Measurements from ENCODE around the gene GDE1.

Gene GDE1

DNA sequence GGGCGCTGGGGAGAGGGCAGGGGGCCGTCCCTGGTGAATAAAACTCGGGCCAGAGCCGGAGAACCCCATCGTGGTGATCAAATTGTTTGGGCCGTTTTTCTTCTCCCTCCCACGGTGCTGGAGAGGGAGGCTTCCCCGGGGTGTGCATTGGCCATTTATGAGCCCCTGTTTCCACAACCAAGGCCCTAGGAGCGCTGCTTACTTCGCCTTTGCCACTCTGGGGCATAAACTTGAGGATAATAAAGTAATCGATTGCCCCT is 2.4 kb upstream of the GDE1 start:
- Histone ChIP-seq H3K79me2 (ENCODE audit: insufficient read depth, low read length) (peaks cover 49% of the 10 kb centered on the region), H3F3A (ENCODE audit: insufficient read depth) (peaks cover 10% of the 10 kb centered on the region), H3K36me3 (ENCODE audit: low read length) (peaks cover 14% of the 10 kb centered on the region), H3K27ac (ENCODE audit: low read depth, low read length) (0 out of 2 replicates have a peak overlapping the region, but pooled peaks have one; percentile 26), H3K9me2 (replicated peaks; ENCODE audit: insufficient read depth, low read length) (no peaks in the 10 kb centered on the region), H3K4me2 (ENCODE audit: low read depth, low read length, poor library complexity, severe bottlenecking) (peak overlapping the region; percentile 88), H3K9me3 (ENCODE audit: insufficient read depth, low read length) (no peaks in the 10 kb centered on the region), H3K9ac (ENCODE audit: low read length) (peak overlapping the region; percentile 93), H3K27me3 (ENCODE audit: low read length) (no peaks in the 10 kb centered on the region), H4K20me1 (ENCODE audit: low read depth, low read length) (no peaks in the 10 kb centered on the region), H3K4me3 (ENCODE audit: insufficient read depth, low read length, poor library complexity, severe bottlenecking) (peak overlapping the region; percentile 97), H2AFZ (ENCODE audit: low read depth, low read length, severe bottlenecking) (peak overlapping the region; percentile 93)
- TF ChIP-seq EZH2phosphoT487 (conservative IDR thresholded peaks at IDR 0.05; ENCODE audit: low read length): no peak

DNA sequence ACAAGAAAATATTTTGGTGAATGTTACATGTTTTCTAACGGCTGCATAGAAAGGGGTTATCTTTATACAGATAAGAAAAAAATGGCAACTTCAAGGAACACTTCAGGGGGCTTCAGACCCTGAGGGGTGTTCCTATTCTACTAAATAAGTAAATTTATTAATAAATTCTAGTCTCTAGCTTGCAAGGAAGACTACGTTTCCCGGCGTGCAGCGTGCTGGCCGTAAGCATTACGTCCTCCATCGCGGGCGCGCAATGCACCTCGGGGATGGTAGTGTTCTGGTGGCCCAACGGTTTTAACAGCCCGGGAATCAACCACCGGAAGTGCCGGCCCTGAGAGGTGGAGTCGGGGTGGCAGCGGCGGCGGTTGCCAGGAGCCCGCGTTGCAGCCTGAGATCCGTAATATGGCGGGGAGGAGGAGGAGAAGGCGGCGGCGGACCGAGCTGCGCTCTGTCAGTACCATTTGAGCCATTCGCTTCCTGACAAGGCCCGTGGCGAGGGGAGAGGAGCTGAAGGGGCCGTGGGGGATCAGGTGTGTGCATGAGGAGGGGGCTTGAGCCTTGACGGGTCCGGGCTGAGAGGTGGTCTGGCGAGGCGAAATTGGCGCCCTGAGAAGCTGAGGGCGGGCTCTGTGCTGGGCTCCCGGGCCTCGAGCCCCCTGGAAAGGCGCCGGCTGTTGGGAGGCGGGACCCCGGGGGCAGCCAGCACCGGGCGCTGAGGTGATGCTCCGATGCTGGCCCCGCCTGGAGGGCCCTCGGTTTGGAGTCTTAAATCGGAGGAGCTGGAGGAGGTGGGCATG is 1.9 kb upstream of the GDE1 start, which contains the start of gene CCP110:
CCP110 (plus strand) TSS at position 384 of the 797 bp plus-strand sequence. CDS start 3,940 bp downstream, outside the sequence.
- no peaks in the 10 kb centered on the region for H3K27me3 ChIP-seq (ENCODE audit: low read length)
- H3K9ac ChIP-seq (ENCODE audit: low read length): peak within 1 kb of the TSS; percentile 93
- TF ChIP-seq EZH2phosphoT487 (conservative IDR thresholded peaks at IDR 0.05; ENCODE audit: low read length) (no peak), CTCF (IDR thresholded peaks at IDR 0.05; ENCODE audit: insufficient read depth, low read length, poor library complexity, severe bottlenecking) (no peak)
- H3K4me3 ChIP-seq (ENCODE audit: insufficient read depth, low read length, poor library complexity, severe bottlenecking): peak within 1 kb of the TSS; percentile 97
- peaks cover 53% of the 10 kb centered on the region for H3K79me2 ChIP-seq (ENCODE audit: insufficient read depth, low read length)
- peak within 1 kb of the TSS; percentile 93 for H2AFZ ChIP-seq (ENCODE audit: low read depth, low read length, severe bottlenecking)
- H3K4me2 ChIP-seq (ENCODE audit: low read depth, low read length, poor library complexity, severe bottlenecking): peak within 1 kb of the TSS; percentile 88
- peaks cover 11% of the 10 kb centered on the region; the same call in 1 of the 2 replicates for H3K36me3 ChIP-seq (ENCODE audit: low read length)
- peaks cover 10% of the 10 kb centered on the region for H3F3A ChIP-seq (ENCODE audit: insufficient read depth)
- H4K20me1 ChIP-seq (ENCODE audit: low read depth, low read length): no peaks in the 10 kb centered on the region
- H3K9me3 ChIP-seq (ENCODE audit: insufficient read depth, low read length): no peaks in the 10 kb centered on the region
- peak within 1 kb of the TSS; percentile 45; the same call in 1 of the 2 replicates for H3K27ac ChIP-seq (ENCODE audit: low read depth, low read length)
- no peaks in the 10 kb centered on the region for H3K9me2 ChIP-seq (replicated peaks; ENCODE audit: insufficient read depth, low read length)

GRCh38 chr16:19523184-19523558 is 1.3 kb upstream of the GDE1 start:
- no peaks in the 10 kb centered on the region for H4K20me1 ChIP-seq (ENCODE audit: low read depth, low read length)
- H3K27me3 ChIP-seq (ENCODE audit: low read length): no peaks in the 10 kb centered on the region
- H2AFZ ChIP-seq (ENCODE audit: low read depth, low read length, severe bottlenecking): peak overlapping the region; percentile 89
- peak overlapping the region; percentile 38 for H3K4me2 ChIP-seq (ENCODE audit: low read depth, low read length, poor library complexity, severe bottlenecking)
- TF ChIP-seq CTCF (IDR thresholded peaks at IDR 0.05; ENCODE audit: insufficient read depth, low read length, poor library complexity, severe bottlenecking): no peak
- peaks cover 59% of the 10 kb centered on the region for H3K79me2 ChIP-seq (ENCODE audit: insufficient read depth, low read length)
- H3F3A ChIP-seq (ENCODE audit: insufficient read depth): peaks cover 10% of the 10 kb centered on the region
- H3K9me2 ChIP-seq (replicated peaks; ENCODE audit: insufficient read depth, low read length): no peaks in the 10 kb centered on the region
- H3K27ac ChIP-seq (ENCODE audit: low read depth, low read length): peak overlapping the region; percentile 45; the same call in 1 of the 2 replicates
- H3K9me3 ChIP-seq (ENCODE audit: insufficient read depth, low read length): no peaks in the 10 kb centered on the region
- H3K36me3 ChIP-seq (ENCODE audit: low read length): 0 out of 2 replicates have a peak, but pooled peaks cover 5% of the 10 kb centered on the region
- no peak overlapping the region for H3K9ac ChIP-seq (ENCODE audit: low read length)
- H3K4me3 ChIP-seq (ENCODE audit: insufficient read depth, low read length, poor library complexity, severe bottlenecking): no peak overlapping the region

DNA sequence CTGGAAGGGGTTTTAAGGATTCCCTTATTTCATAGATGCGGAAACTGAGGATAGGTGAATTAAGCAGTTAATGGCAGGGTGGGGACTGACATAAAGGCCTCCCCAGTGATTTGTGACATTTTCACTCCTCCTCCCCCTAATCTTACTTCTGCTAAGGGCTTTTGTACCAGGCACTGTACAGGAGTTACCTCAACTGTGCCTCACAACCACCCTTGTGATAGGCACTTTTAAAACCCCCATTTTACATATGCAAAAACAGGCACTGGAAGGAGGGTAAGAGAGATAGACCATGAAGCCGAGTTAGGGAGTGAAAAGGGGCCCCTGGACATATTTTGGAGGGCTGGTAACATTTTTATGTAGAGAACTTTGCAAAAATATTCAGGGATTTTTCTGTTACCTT is 862 bp upstream of the GDE1 start:
- H2AFZ ChIP-seq (ENCODE audit: low read depth, low read length, severe bottlenecking): peak overlapping the region; percentile 89
- H3K27me3 ChIP-seq (ENCODE audit: low read length): no peaks in the 10 kb centered on the region
- H3F3A ChIP-seq (ENCODE audit: insufficient read depth): peaks cover 10% of the 10 kb centered on the region
- H3K36me3 ChIP-seq (ENCODE audit: low read length): 0 out of 2 replicates have a peak, but pooled peaks cover under 1% of the 10 kb centered on the region
- H3K79me2 ChIP-seq (ENCODE audit: insufficient read depth, low read length): peaks cover 58% of the 10 kb centered on the region
- no peak overlapping the region for H3K4me3 ChIP-seq (ENCODE audit: insufficient read depth, low read length, poor library complexity, severe bottlenecking)
- H4K20me1 ChIP-seq (ENCODE audit: low read depth, low read length): no peaks in the 10 kb centered on the region
- peak overlapping the region; percentile 45 for H3K27ac ChIP-seq (ENCODE audit: low read depth, low read length)
- H3K9ac ChIP-seq (ENCODE audit: low read length): no peak overlapping the region
- H3K9me2 ChIP-seq (replicated peaks; ENCODE audit: insufficient read depth, low read length): no peaks in the 10 kb centered on the region
- H3K4me2 ChIP-seq (ENCODE audit: low read depth, low read length, poor library complexity, severe bottlenecking): peak overlapping the region; percentile 72
- H3K9me3 ChIP-seq (ENCODE audit: insufficient read depth, low read length): no peaks in the 10 kb centered on the region
- no peak for TF ChIP-seq CTCF (IDR thresholded peaks at IDR 0.05; ENCODE audit: insufficient read depth, low read length, poor library complexity, severe bottlenecking)
- TF ChIP-seq EZH2phosphoT487 (conservative IDR thresholded peaks at IDR 0.05; ENCODE audit: low read length): no peak

Data from SU-DHL-6 (cell line).